HG03066 (cell line): Measurements from ENCODE around the gene LTN1.
"Not testable (repeated sequence)": the region's sequence is repeated elsewhere in the genome, so short reads cannot be mapped to it uniquely, and the experiment has no call there.

Experiments
- ATAC-seq: cut with Tn5 transposase; IDR thresholded peaks from one replicate; pipeline ENCODE4 v1.9.1; 2021; ENCODE audit warnings: low read depth; ENCODE audit not compliant: unreplicated experiment

Gene LTN1, protein sequence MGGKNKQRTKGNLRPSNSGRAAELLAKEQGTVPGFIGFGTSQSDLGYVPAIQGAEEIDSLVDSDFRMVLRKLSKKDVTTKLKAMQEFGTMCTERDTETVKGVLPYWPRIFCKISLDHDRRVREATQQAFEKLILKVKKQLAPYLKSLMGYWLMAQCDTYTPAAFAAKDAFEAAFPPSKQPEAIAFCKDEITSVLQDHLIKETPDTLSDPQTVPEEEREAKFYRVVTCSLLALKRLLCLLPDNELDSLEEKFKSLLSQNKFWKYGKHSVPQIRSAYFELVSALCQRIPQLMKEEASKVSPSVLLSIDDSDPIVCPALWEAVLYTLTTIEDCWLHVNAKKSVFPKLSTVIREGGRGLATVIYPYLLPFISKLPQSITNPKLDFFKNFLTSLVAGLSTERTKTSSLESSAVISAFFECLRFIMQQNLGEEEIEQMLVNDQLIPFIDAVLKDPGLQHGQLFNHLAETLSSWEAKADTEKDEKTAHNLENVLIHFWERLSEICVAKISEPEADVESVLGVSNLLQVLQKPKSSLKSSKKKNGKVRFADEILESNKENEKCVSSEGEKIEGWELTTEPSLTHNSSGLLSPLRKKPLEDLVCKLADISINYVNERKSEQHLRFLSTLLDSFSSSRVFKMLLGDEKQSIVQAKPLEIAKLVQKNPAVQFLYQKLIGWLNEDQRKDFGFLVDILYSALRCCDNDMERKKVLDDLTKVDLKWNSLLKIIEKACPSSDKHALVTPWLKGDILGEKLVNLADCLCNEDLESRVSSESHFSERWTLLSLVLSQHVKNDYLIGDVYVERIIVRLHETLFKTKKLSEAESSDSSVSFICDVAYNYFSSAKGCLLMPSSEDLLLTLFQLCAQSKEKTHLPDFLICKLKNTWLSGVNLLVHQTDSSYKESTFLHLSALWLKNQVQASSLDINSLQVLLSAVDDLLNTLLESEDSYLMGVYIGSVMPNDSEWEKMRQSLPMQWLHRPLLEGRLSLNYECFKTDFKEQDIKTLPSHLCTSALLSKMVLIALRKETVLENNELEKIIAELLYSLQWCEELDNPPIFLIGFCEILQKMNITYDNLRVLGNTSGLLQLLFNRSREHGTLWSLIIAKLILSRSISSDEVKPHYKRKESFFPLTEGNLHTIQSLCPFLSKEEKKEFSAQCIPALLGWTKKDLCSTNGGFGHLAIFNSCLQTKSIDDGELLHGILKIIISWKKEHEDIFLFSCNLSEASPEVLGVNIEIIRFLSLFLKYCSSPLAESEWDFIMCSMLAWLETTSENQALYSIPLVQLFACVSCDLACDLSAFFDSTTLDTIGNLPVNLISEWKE (N-terminal part only)

DNA sequence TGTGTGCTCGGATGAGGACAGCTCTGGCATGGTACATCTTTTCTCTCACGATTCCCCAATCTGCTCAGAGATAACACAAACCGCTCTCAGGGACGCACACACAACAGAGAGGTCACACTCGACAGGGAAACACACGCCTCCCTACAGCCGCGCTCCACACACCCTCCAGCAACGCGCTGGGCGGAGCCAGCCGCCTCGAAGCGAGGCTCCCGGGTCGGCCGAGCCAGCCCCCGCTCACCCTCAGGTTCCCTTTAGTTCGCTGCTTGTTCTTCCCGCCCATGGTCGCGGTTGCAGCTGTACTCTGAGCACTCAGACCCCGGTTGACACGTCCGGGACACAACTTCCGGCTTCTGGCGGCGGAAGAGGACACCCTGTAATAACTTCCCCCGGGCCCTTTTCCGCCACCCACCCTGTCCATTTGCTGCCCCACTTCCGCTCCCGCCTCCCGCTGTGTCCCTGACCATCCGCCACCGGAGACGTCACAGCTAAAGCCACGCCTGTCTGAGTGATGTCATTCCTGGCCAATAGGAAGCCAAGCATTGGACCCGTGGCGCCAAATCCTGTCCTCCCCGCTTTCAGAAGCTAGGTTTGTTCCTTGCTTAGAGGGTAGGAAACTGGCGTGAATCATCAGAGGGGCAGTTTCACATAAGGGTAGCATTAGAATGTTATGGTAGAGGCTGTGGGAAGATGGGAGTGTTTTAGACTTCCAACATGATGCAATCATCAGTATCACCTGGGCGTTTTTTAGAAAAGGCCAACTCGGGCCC, at the start of gene LTN1:
Gene LTN1, minus strand, starts transcription at position 352 of the 767 bp plus-strand sequence. Its CDS starts 72 bp downstream, at position 280.
- peak; percentile 97 for ATAC-seq

DNA sequence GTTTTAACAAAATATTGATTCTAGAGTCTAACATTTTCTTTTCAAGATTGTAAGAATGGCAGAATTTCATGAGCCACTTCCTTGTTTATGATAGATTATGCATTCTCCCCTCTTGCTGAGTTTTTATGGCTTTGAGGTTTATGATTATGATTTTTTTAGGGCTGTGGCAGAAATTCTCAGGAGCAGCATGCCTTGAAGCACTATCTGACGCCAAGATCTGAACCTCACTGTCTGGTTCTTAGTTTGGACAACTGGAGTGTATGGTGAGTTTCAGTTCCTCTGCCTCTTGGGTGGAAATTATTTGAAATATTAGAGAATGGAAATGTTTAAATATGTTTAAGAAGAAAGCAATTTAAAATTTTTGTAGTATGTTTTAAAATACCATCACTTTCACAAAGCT, 42.0 kb upstream of the LTN1 start:
- ATAC-seq: no peak

DNA sequence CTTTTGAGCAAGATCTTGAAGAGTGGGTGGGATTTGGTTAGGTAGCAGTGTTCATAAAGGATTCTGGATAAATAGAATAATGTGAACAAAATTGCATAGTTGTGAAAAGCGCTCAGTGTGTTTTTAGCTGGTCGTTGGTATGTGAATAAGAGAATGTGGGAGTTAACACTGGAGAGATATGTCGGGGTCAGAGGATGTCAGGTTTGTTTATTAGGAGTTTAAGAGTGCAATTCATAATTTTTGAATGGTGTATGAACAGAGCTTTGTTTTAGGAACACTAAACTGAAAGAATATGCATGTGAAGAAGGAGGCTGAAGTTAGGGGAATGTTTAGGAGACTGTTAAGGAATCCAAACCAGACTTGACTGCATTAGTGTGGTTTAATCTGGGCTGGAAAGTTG, 41.2 kb upstream of the LTN1 start:
- no peak for ATAC-seq

GRCh38 chr21:29033301-29033700, 40.6 kb upstream of the LTN1 start:
- no peak for ATAC-seq

- ATAC-seq: no peak
Observed at GRCh38 chr21:29030909-29031308, 38.2 kb upstream of the LTN1 start.

DNA sequence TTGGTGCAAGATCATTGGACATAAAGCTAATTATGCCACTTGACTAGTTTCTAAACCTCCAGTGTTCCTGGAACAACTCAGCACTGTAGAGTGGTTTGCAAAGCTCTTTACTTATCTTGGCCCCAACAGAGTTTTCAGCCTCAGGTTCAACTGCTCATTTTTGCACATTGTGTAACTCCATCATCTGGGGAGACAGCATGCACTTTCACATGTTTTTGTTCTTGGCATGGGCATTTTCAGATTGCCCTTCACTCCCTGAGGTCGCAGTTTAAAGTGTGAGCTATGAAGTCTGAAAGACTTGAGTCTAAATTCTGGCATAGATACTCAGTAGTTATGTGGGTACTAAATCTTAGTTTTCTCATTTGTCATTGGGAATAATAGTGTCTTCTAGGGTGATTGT, 36.8 kb upstream of the LTN1 start:
- ATAC-seq: no peak

DNA sequence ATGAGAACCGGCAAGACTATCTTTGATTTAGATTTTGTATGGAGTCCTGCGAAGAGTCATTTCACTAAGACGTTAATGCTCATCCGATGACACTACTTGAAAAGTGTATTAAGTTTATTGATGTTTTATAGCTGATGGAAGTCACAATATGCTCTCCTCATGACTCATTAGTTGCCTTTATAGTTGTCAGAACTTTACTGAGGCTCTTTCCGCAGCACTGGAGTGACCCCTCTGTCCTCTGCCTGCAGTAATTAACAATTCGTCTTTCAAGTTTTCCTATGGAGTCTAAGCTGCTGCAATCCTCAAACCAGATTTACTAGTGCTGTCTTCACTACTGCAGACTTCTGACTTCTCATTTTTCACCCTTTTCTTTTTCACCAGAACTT, 32.6 kb upstream of the LTN1 start:
- ATAC-seq: no peak

GRCh38 chr21:29024474-29025327, 32.0 kb upstream of the LTN1 start, which contains the start of gene USP16:
USP16 (plus strand) TSS chr21:29024668; CDS start chr21:29027914, 3,246 bp downstream.
- peak; percentile 96 for ATAC-seq

- ATAC-seq: no peak
Observed at GRCh38 chr21:29022166-29022565, 29.5 kb upstream of the LTN1 start.

GRCh38 chr21:29018540-29018939, 25.9 kb upstream of the LTN1 start:
- peak; percentile 11 for ATAC-seq

DNA sequence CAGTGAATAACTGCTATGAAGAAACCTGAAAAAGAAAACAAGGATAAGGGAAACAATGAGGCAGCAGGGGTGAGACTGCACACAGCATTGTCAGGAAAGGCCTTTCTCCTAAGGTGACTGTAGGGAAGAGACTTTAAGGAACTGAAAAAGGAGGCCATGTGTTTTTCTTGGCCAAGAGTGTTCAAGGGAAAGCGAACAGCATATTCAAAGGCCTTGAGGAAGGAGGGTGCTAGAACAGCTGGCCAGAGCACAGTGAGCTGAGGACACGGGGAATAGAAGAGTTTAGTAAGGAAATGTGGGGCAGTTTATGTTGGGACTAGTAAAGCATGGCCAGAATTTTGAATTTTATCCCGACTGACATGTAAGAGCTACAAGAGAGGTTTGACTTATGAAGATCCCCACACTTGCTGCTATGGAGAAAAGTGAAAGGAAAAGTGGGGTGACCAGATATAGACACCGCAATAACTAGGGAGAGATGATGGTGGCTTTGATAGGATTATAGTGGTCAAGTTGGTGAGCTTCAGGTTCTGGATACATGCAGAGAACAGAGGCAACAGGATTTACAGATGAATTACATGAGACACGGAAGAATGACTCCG, 25.1 kb upstream of the LTN1 start:
- no peak for ATAC-seq

DNA sequence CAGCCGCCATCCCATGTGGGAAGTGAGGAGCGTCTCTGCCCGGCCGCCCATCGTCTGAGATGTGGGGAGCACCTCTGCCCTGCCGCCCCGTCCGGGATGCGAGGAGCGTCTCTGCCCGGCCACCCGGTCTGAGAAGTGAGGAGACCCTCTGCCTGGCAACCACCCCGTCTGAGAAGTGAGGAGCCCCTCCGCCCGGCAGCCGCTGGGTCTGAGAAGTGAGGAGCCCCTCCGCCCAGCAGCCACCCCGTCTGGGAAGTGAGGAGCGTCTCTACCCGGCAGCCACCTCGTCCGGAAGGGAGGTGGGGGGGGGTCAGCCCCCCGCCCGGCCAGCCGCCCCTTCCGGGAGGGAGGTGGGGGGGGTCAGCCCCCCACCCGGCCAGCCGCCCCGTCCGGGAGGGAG, 18.6 kb upstream of the LTN1 start:
- not testable (repeated sequence) for ATAC-seq

- no peak for ATAC-seq
Observed at GRCh38 chr21:29008367-29008766, 15.7 kb upstream of the LTN1 start.

DNA sequence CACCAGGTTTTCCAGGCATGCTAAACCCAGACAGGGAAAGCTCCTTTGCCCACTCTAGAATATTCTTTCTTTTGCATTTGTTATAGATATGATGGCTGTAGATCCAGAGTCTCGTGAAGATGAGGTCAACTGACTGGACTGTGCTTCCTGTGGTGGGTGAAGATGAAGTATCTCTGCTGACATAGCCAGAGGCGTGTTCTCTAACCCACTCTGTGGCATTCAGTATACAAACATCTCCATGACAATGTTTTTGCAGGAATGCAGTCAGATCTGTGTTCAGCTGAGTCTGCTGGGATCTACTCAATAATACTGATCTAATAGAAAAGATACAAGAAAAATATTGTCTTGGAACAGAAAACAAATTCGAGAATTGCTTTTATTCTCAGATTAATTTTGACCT, 15.1 kb upstream of the LTN1 start:
- no peak for ATAC-seq

- ATAC-seq: no peak
Observed at GRCh38 chr21:29007135-29007534, 14.5 kb upstream of the LTN1 start.

GRCh38 chr21:29005696-29006095, 13.0 kb upstream of the LTN1 start:
- no peak for ATAC-seq

GRCh38 chr21:29002442-29003144, 9.9 kb upstream of the LTN1 start:
- ATAC-seq: peak; percentile 98

DNA sequence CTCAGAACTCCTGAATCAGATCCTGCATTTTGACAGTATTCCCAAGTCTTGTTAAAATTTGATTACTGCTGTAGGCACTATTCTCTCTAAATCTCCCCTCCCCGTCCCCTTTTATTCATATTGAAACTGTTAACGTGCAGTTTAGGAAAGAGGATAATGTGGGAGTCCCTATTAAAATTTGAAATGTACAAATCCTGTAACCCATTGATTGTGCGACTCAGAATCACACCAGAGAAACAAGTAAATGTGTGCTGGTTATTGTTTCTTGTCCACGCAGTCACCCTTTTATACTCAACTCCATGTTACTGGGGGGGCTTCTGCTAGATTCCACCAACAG, 584 bp upstream of the LTN1 start:
- no peak for ATAC-seq
